LNCaP clone FGC (cell line): ENCODE measurements around the gene STAT6.

Source experiments
- DNase-seq: peaks from one replicate; pipeline ENCODE4 v3.0.0-alpha.2; 2011; ENCODE audit warnings: low read depth
- H3K4me3 ChIP-seq: 2 replicates; pipeline ENCODE4 v1.5.1; 2011; ENCODE audit warnings: mild to moderate bottlenecking, low read depth, low read length, control low read depth
- TF ChIP-seq, protein P1 (sequence below): IDR thresholded peaks from 2 replicates; pipeline ENCODE4 v1.5.1; 2012; ENCODE audit warnings: mild to moderate bottlenecking; ENCODE audit not compliant: control insufficient read depth, insufficient read depth; ENCODE audit errors: extremely low read depth

STAT6 gene

DNA sequence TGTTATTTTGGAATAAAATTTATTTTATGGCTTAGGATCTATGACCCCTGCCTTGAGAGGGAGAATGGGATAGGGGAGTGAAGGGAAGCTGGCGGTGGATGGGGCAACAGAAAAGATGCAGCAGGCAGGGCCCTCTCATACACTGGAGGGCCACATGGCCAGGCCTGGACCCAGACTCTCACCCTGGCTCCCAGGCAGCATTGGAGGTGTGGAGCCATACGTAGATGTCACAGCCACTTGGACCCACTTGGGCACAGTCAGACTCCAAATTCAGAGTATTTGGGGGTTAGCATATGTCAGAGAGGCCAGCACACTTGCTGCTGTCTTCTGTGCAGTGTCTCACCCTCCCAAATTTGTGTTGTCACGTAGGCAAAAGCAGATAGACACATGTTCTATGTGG is 15.7 kb downstream of the STAT6 start:
- no peak for DNase-seq
- H3K4me3 ChIP-seq, result no peak overlapping the region
- TF ChIP-seq, protein P1, sequence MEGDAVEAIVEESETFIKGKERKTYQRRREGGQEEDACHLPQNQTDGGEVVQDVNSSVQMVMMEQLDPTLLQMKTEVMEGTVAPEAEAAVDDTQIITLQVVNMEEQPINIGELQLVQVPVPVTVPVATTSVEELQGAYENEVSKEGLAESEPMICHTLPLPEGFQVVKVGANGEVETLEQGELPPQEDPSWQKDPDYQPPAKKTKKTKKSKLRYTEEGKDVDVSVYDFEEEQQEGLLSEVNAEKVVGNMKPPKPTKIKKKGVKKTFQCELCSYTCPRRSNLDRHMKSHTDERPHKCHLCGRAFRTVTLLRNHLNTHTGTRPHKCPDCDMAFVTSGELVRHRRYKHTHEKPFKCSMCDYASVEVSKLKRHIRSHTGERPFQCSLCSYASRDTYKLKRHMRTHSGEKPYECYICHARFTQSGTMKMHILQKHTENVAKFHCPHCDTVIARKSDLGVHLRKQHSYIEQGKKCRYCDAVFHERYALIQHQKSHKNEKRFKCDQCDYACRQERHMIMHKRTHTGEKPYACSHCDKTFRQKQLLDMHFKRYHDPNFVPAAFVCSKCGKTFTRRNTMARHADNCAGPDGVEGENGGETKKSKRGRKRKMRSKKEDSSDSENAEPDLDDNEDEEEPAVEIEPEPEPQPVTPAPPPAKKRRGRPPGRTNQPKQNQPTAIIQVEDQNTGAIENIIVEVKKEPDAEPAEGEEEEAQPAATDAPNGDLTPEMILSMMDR, result no peak

DNA sequence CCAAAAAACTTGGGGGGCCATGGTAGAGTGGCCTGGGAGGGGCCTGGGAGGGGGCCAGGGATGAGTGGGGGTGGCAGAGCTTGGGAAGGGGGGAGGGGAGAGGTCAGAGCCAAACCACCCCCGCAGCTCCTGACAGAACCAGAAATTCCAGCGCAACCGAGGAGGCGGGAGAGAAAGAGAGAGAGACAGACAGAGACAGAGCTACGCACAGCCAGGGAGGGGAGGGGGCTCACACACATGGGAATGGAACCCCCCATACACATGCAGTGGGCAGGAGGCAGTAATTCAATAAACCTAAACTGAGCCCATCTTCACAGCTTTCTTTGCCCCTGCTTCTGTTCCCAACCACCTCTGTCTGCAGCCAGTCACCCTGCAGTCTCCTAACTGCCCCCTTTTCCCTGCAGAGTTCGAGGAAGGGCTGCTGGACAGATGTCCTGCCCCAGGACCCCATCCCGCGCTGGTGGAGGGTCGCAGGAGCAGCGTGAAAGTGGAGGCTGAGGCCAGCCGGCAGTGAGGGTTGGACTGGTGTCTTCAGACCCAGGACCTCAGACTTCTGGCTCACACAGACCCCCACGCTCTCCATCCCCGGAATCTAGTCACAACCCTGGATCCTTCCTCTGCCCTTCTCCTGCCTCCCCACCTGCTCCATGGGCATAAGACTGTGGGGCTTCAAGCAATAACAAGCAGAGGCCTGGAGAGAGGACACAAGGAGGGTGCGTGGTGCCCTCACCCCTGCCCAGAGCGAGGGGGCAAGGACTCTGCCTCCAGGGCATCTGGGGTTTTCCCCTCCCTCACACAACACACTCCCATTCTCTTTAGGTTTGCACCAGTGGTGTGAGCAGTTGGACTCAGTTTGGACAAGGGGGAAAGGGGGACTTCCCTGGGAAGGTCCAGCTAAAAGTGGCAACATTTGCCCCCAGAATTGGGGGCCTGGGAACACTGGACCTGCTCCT is 16.7 kb downstream of the STAT6 start:
- DNase-seq, result no peak
- no peak overlapping the region for H3K4me3 ChIP-seq
- TF ChIP-seq, protein P1, result no peak

DNA sequence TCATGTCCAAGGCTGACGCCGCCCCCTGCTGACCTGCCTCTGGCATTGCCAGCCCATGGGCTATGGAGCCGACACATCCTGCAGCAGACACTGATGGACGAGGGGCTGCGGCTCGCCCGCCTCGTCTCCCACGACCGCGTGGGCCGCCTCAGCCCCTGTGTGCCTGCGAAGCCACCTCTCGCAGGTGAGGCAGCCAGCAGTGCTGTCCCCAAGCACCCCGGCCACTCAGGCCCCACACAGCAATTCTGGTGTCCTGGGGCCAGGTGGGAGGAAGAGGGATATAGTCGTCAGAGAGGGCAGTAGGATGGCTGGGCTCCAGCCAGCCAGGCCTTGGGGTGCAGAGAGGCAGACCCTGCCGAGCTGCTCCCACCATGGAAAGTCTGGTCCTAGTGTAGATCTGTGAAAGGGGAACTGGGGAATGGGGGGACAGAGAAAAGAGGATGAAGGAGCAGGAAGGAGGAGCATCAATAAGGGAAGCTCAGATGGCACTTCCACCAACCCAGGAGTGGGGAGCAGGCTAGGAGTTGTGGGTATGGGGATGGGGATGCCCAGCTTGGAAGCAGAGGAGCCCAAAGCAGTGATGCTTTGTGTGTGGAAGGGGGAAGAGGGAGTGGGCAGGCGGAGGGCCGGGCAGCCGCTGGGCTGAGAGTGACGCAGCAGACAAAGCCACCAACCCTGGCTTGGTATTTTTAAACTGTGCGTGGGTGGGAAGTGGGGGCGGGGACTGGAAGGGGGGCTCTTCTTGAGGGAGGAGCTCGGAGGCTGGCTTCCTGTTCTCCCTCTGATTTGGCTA is 17.6 kb downstream of the STAT6 start:
- no peak for DNase-seq
- H3K4me3 ChIP-seq, result no peak overlapping the region
- TF ChIP-seq, protein P1, result peak; percentile 72

DNA sequence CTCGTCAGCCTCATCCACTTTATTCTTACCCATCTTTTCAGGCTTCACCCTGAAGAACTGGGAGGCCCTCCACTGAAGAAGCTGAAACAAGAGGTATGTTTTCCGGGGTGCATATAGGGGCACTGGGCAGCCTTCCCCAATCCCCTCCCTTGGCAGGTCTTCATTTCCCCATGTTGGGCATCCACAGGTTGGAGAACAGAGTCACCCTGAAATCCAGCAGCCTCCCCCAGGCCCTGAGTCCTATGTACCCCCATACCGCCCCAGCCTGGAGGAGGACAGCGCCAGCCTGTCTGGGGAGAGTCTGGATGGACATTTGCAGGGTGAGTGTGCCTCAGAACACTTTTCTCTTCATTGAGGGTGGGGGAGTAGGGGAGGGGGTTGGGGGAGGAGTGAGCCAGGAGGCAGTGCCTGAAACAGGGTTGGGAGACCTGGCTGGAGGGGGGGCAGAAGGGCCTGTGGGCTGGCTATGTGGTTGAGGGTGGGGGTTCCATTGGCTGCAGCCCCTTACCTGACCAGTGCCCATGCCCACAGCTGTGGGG is 18.2 kb downstream of the STAT6 start:
- no peak overlapping the region for H3K4me3 ChIP-seq
- TF ChIP-seq, protein P1, result no peak
- DNase-seq, result no peak

DNA sequence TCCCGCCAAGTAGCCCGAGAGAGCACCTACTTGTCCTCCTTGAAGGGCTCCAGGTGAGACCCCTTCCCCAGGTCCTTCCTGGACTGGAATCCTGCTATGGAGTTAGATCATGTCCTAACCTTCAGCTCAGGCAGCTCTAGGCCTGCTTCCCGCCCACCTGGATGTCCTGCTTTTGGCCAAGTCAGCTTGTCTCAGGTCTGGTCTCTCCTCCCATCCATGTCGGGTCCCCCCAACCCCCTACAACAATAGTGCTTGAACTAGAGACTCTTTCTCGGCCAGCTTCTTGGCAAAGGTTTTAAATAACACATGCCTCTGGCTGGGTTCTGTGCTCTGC is 18.7 kb downstream of the STAT6 start:
- DNase-seq, result no peak
- TF ChIP-seq, protein P1, result no peak
- no peak overlapping the region for H3K4me3 ChIP-seq

DNA sequence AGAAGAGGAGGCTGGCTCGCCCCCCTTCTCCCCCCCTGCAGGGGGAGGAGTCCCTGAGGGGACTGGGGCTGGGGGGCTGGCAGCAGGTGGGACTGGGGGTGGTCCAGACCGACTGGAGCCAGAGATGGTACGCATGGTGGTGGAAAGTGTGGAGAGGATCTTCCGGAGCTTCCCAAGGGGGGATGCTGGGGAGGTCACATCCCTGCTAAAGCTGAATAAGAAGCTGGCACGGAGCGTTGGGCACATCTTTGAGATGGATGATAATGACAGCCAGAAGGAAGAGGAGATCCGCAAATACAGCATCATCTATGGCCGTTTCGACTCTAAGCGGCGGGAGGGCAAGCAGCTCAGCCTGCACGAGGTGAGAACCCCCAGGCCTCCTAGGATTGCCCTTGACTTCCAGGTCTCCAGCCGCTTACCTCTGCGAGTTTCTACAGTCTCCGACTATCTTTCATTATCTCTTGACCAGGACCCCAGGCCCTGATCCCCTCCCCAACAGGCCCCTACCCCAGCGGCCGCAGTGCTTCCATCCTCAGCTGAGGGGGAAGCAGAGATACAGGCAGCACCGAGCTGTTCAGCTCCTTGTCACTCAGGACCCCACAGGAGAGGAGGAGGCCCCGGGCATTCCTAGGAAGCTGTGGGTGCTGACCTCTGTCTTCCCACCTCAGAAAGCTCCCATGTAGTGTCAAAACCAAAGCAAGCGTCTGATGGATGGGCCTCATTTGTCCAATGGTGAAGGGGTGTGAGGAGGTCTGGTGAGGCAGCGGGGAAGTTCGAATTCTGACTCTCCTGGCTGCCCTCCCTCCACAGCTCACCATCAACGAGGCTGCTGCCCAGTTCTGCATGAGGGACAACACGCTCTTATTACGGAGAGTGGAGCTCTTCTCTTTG is 19.3 kb downstream of the STAT6 start:
- H3K4me3 ChIP-seq, result no peak overlapping the region
- DNase-seq, result no peak
- TF ChIP-seq, protein P1, result no peak
